Trophoblast cell (in vitro differentiated cells and primary cell): ENCODE results near the gene FTO.

Experiments
- DNase-seq, 2 donors: peaks; one replicate each; pipeline ENCODE4 v3.0.0-alpha.2; 2016
- H2AFZ ChIP-seq: 2 replicates; pipeline ENCODE4 v1.6.1; 2013; ENCODE audit warnings: low read length, moderate library complexity, mild to moderate bottlenecking; ENCODE audit not compliant: insufficient read depth, poor library complexity
- H2AK5ac ChIP-seq: 2 replicates; pipeline ENCODE4 v1.6.1; 2013; ENCODE audit warnings: mild to moderate bottlenecking, low read length
- H2BK120ac ChIP-seq: 2 replicates; pipeline ENCODE4 v1.6.1; 2013; ENCODE audit warnings: low read length, mild to moderate bottlenecking, moderate library complexity; ENCODE audit not compliant: insufficient read depth, poor library complexity
- H2BK12ac ChIP-seq: 2 replicates; pipeline ENCODE4 v1.6.1; 2013; ENCODE audit warnings: mild to moderate bottlenecking, low read length, moderate library complexity
- H2BK5ac ChIP-seq: 2 replicates; pipeline ENCODE4 v1.6.1; 2013; ENCODE audit warnings: low read length, low read depth, moderate library complexity, mild to moderate bottlenecking; ENCODE audit not compliant: poor library complexity
- H3K14ac ChIP-seq: 2 replicates; pipeline ENCODE4 v1.6.1; 2013; ENCODE audit warnings: mild to moderate bottlenecking, low read length
- H3K18ac ChIP-seq: 2 replicates; pipeline ENCODE4 v1.6.1; 2013; ENCODE audit warnings: mild to moderate bottlenecking, low read length
- H3K23ac ChIP-seq: 2 replicates; pipeline ENCODE4 v1.6.1; 2013; ENCODE audit warnings: low read length
- H3K27ac ChIP-seq: 2 replicates; pipeline ENCODE4 v1.5.1; 2013; ENCODE audit warnings: low read depth, mild to moderate bottlenecking, inconsistent platforms, low read length, moderate library complexity
- H3K27me3 ChIP-seq: 2 replicates; pipeline ENCODE4 v1.6.1; 2013; ENCODE audit warnings: inconsistent platforms, mild to moderate bottlenecking, low read length, moderate library complexity; ENCODE audit not compliant: insufficient read depth
- H3K36me3 ChIP-seq, 2 experiments: 1 replicate in 1 of 2; 2 replicates in 1 of 2; pipeline ENCODE4 v1.6.1; 2013; ENCODE audit warnings: low read length in 2 of 2, mild to moderate bottlenecking in 2 of 2, moderate library complexity in 1 of 2; ENCODE audit not compliant: insufficient read depth in 2 of 2, control insufficient read depth in 1 of 2
- H3K4ac ChIP-seq: 2 replicates; pipeline ENCODE4 v1.6.1; 2013; ENCODE audit warnings: low read depth, mild to moderate bottlenecking, low read length, moderate library complexity
- H3K4me1 ChIP-seq, 2 experiments: 1 replicate in 1 of 2; 2 replicates in 1 of 2; pipeline ENCODE4 v1.6.1; 2013; ENCODE audit warnings: low read length in 2 of 2, mild to moderate bottlenecking in 2 of 2, moderate library complexity in 1 of 2; ENCODE audit not compliant: insufficient read depth in 2 of 2, control insufficient read depth in 1 of 2
- H3K4me2 ChIP-seq: 2 replicates; pipeline ENCODE4 v1.6.1; 2013; ENCODE audit warnings: inconsistent platforms, mild to moderate bottlenecking, low read length, moderate library complexity
- H3K4me3 ChIP-seq: 2 replicates; pipeline ENCODE4 v1.5.1; 2013; ENCODE audit warnings: mild to moderate bottlenecking, low read depth, low read length, inconsistent platforms
- H3K79me1 ChIP-seq: one replicate; pipeline ENCODE4 v1.6.1; 2013; ENCODE audit warnings: low read length
- H3K79me2 ChIP-seq: 2 replicates; pipeline ENCODE4 v1.6.1; 2013; ENCODE audit warnings: low read length, mild to moderate bottlenecking; ENCODE audit not compliant: control insufficient read depth, insufficient read depth, poor library complexity
- H3K9ac ChIP-seq: 2 replicates; pipeline ENCODE4 v1.6.1; 2013; ENCODE audit warnings: mild to moderate bottlenecking, low read length
- H3K9me3 ChIP-seq: 2 replicates; pipeline ENCODE4 v1.6.1; 2013; ENCODE audit warnings: low read depth, mild to moderate bottlenecking, control low read depth, inconsistent platforms, low read length; ENCODE audit not compliant: insufficient read depth
- H4K12ac ChIP-seq: 2 replicates; pipeline ENCODE4 v1.6.1; 2013; ENCODE audit warnings: low read depth, mild to moderate bottlenecking, low read length, moderate library complexity
- H4K8ac ChIP-seq: 2 replicates; pipeline ENCODE4 v1.6.1; 2013; ENCODE audit warnings: low read depth, mild to moderate bottlenecking, low read length, moderate library complexity
- H4K91ac ChIP-seq: one replicate; pipeline ENCODE4 v1.6.1; 2013; ENCODE audit warnings: low read depth, mild to moderate bottlenecking, low read length, moderate library complexity
- WGBS: extraction: QIAGEN DNeasy Blood & Tissue Kit; methylation state at CpG from one replicate; pipeline ENCODE4 v1.1.7; 2013; ENCODE audit warnings: missing lambda C conversion rate; ENCODE audit not compliant: insufficient read length, insufficient coverage; ENCODE audit errors: extremely low coverage; 5-methylcytosine and 5-hydroxymethylcytosine counted together

The FTO gene

GRCh38 chr16:53836680-53837079 is 132.7 kb downstream of the FTO start:
- no peak overlapping the region for H3K4me3 ChIP-seq
- no peak overlapping the region for H4K8ac ChIP-seq
- H2BK5ac ChIP-seq: no peak overlapping the region
- no peaks in the 10 kb centered on the region for H3K79me2 ChIP-seq
- H3K4me1 ChIP-seq: peaks cover 0 to 1% of the 10 kb centered on the region in 2 experiments
- H2AK5ac ChIP-seq: no peak overlapping the region
- H3K14ac ChIP-seq: no peak overlapping the region
- H4K91ac ChIP-seq: no peak overlapping the region
- no peak overlapping the region for H3K4ac ChIP-seq
- no peak overlapping the region for H2BK120ac ChIP-seq
- WGBS: no CpG with 5 or more reads among the region's 3 CpGs
- no peak overlapping the region for H3K27ac ChIP-seq
- no peaks in the 10 kb centered on the region for H3K9me3 ChIP-seq
- H4K12ac ChIP-seq: no peak overlapping the region
- no peak for DNase-seq
- no peaks in the 10 kb centered on the region for H3K36me3 ChIP-seq
- no peak overlapping the region for H3K9ac ChIP-seq
- H3K27me3 ChIP-seq: no peaks in the 10 kb centered on the region
- no peak overlapping the region for H3K23ac ChIP-seq
- H3K79me1 ChIP-seq: no peaks in the 10 kb centered on the region
- no peak overlapping the region for H3K4me2 ChIP-seq
- H2AFZ ChIP-seq: no peak overlapping the region
- H2BK12ac ChIP-seq: no peak overlapping the region
- H3K18ac ChIP-seq: no peak overlapping the region

DNA sequence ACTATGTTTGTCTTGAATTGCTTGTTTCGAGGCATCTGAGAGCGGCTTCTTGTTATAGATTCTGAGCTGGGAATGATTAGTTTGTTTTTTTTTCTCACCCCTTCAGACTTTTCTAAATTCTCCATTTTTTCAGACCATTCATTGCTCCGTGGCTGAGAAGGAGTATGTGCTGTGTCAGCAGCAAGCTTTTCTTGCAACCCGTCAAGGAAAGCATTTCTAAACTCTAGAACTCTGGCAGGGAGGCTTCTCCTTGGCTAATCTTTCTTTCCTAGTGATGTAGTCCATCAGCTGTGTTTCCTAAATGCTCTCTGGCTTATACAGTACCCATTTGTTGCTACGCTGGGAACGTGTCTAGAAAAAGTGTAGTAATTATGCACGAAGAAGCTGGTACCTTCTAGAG is 133.5 kb downstream of the FTO start:
- Histone ChIP-seq H3K4me2 (no peak overlapping the region), H3K27me3 (no peaks in the 10 kb centered on the region), H3K27ac (no peak overlapping the region)

GRCh38 chr16:53839150-53839549 is 135.2 kb downstream of the FTO start:
- peaks cover 0 to 1% of the 10 kb centered on the region in 2 experiments for H3K4me1 ChIP-seq
- H3K79me1 ChIP-seq: no peaks in the 10 kb centered on the region
- no peaks in the 10 kb centered on the region for H3K79me2 ChIP-seq
- no peak overlapping the region for H3K23ac ChIP-seq
- no peaks in the 10 kb centered on the region for H3K36me3 ChIP-seq
- DNase-seq: no peak
- no peak overlapping the region for H3K4me3 ChIP-seq
- no peaks in the 10 kb centered on the region for H3K27me3 ChIP-seq
- H2AFZ ChIP-seq: no peak overlapping the region
- H3K14ac ChIP-seq: no peak overlapping the region
- no peak overlapping the region for H4K12ac ChIP-seq
- H3K27ac ChIP-seq: no peak overlapping the region
- no peak overlapping the region for H3K4ac ChIP-seq
- no peak overlapping the region for H4K8ac ChIP-seq
- no peak overlapping the region for H2AK5ac ChIP-seq
- H3K18ac ChIP-seq: no peak overlapping the region
- H3K9me3 ChIP-seq: no peaks in the 10 kb centered on the region
- no peak overlapping the region for H3K4me2 ChIP-seq
- H2BK120ac ChIP-seq: no peak overlapping the region
- H2BK12ac ChIP-seq: no peak overlapping the region
- H3K9ac ChIP-seq: no peak overlapping the region
- no CpG with 5 or more reads among the region's 2 CpGs for WGBS
- no peak overlapping the region for H4K91ac ChIP-seq
- H2BK5ac ChIP-seq: no peak overlapping the region

More for the DNA sequence above, 133.5 kb downstream of the FTO start:
- H3K36me3 ChIP-seq: no peaks in the 10 kb centered on the region
- no peak overlapping the region for H4K8ac ChIP-seq
- DNase-seq: no peak
- no peak overlapping the region for H3K4ac ChIP-seq
- no CpG with 5 or more reads among the region's 7 CpGs for WGBS
- H2AK5ac ChIP-seq: no peak overlapping the region
- no peak overlapping the region for H3K9ac ChIP-seq
- H3K79me2 ChIP-seq: no peaks in the 10 kb centered on the region
- no peak overlapping the region for H4K91ac ChIP-seq
- H3K18ac ChIP-seq: no peak overlapping the region
- H3K4me3 ChIP-seq: no peak overlapping the region
- H2BK12ac ChIP-seq: no peak overlapping the region
- H3K14ac ChIP-seq: no peak overlapping the region
- no peak overlapping the region for H2BK120ac ChIP-seq
- no peaks in the 10 kb centered on the region for H3K9me3 ChIP-seq
- no peak overlapping the region for H2AFZ ChIP-seq
- H3K79me1 ChIP-seq: no peaks in the 10 kb centered on the region
- H3K23ac ChIP-seq: no peak overlapping the region
- H4K12ac ChIP-seq: no peak overlapping the region
- no peak overlapping the region for H2BK5ac ChIP-seq
- H3K4me1 ChIP-seq: peaks cover 0 to 1% of the 10 kb centered on the region in 2 experiments

DNA sequence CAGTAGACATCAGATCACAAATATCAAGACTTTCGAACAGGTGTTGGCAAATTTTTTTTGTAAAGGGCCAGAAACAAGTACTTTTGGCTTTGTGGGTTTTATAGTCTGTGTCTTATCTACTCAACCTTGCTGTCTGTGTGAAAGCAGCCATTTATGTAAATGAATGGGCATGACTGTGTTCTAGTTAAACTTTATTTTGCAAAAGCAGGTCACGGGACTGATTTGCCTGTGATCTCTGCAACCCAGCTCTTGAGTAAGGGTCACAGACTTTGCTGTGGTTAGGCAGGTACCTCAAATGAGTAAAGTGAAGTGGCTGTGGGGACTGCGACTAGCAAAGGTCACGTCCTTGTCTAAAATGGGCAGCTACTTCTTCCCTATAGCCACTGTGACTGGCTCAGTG is 136.5 kb downstream of the FTO start:
- Histone ChIP-seq H3K4ac (no peak overlapping the region), H3K4me1 (peaks cover 0 to 1% of the 10 kb centered on the region in 2 experiments), H4K12ac (no peak overlapping the region), H2BK5ac (no peak overlapping the region), H3K18ac (no peak overlapping the region), H3K79me1 (no peaks in the 10 kb centered on the region), H3K9me3 (no peaks in the 10 kb centered on the region), H3K14ac (no peak overlapping the region), H3K27me3 (no peaks in the 10 kb centered on the region), H3K36me3 (no peaks in the 10 kb centered on the region), H4K8ac (no peak overlapping the region), H2AK5ac (no peak overlapping the region), H4K91ac (no peak overlapping the region), H2BK12ac (no peak overlapping the region), H2BK120ac (no peak overlapping the region), H3K27ac (no peak overlapping the region), H3K9ac (no peak overlapping the region), H3K4me3 (no peak overlapping the region), H3K4me2 (no peak overlapping the region), H2AFZ (no peak overlapping the region), H3K23ac (no peak overlapping the region), H3K79me2 (no peaks in the 10 kb centered on the region)
- WGBS: no CpG with 5 or more reads among the region's 4 CpGs
- DNase-seq: no peak
